Keratinocyte (primary cell): Measurements from ENCODE around the gene MGME1. TPM values are rescaled to one million over a fixed set of nuclear protein-coding genes. Genes with fewer than 3 reads are reported as not detected.

Experiments
- DNase-seq: peaks from one replicate; pipeline ENCODE4 v3.0.0-alpha.2; 2011; ENCODE audit warnings: low read depth, missing footprints, low spot score
- FAIRE-seq: peaks from 2 replicates; lab custom pipeline; 2011; peaks lifted over from hg19 to GRCh38; lab: Jason Lieb, UNC
- H2AFZ ChIP-seq: 2 replicates; pipeline ENCODE4 v1.6.0; 2012; ENCODE audit warnings: low read length, control low read depth, inconsistent platforms; ENCODE audit not compliant: control insufficient read depth
- H3K27ac ChIP-seq: 2 replicates; pipeline ENCODE4 v1.5.1; 2011; ENCODE audit warnings: low read length; ENCODE audit not compliant: control insufficient read depth, insufficient read depth
- H3K27me3 ChIP-seq: 3 replicates; pipeline ENCODE4 v1.6.0; 2011; ENCODE audit warnings: low read length; ENCODE audit not compliant: control insufficient read depth, insufficient read depth; ENCODE audit errors: extremely low read depth
- H3K36me3 ChIP-seq, 2 experiments: 2 replicates in 1 of 2; 3 replicates in 1 of 2; pipeline ENCODE4 v1.5.1; 2011; ENCODE audit warnings: low read length in 2 of 2, mild to moderate bottlenecking in 1 of 2; ENCODE audit not compliant: control insufficient read depth in 2 of 2, insufficient read depth in 2 of 2; ENCODE audit errors: extremely low read depth in 1 of 2
- H3K4me1 ChIP-seq: 3 replicates; pipeline ENCODE4 v1.5.1; 2011; ENCODE audit warnings: low read length; ENCODE audit not compliant: control insufficient read depth, insufficient read depth; ENCODE audit errors: extremely low read depth
- H3K4me2 ChIP-seq: 3 replicates; pipeline ENCODE4 v1.6.0; 2011; ENCODE audit warnings: low read depth, low read length; ENCODE audit not compliant: control insufficient read depth, insufficient read depth; ENCODE audit errors: extremely low read depth
- H3K4me3 ChIP-seq, 3 experiments: fragments of 200-600 bp in 1 of 3; sonication (generic) in 1 of 3; 2 replicates in 2 of 3; 3 replicates in 1 of 3; pipeline ENCODE4 v1.5.1; 2011 to 2016; ENCODE audit warnings: low read length in 3 of 3, mild to moderate bottlenecking in 3 of 3, control low read depth in 2 of 3, inconsistent platforms in 1 of 3, low read depth in 1 of 3, mixed read lengths in 1 of 3, mixed run types in 1 of 3, moderate library complexity in 1 of 3; ENCODE audit not compliant: control insufficient read depth in 2 of 3, insufficient read depth in 2 of 3; ENCODE audit errors: extremely low read depth in 1 of 3
- H3K79me2 ChIP-seq: 2 replicates; pipeline ENCODE4 v1.6.0; 2012; ENCODE audit warnings: low read length; ENCODE audit not compliant: control insufficient read depth, insufficient read depth
- H3K9ac ChIP-seq: 3 replicates; pipeline ENCODE4 v1.6.0; 2011; ENCODE audit warnings: low read length; ENCODE audit not compliant: control insufficient read depth, insufficient read depth; ENCODE audit errors: extremely low read depth
- H3K9me1 ChIP-seq: 3 replicates; pipeline ENCODE4 v1.6.0; 2011; ENCODE audit warnings: low read length; ENCODE audit not compliant: control insufficient read depth, insufficient read depth; ENCODE audit errors: extremely low read depth
- H3K9me3 ChIP-seq: 2 replicates; pipeline ENCODE4 v1.5.1; 2012; ENCODE audit warnings: low read depth, low read length; ENCODE audit not compliant: control insufficient read depth
- H4K20me1 ChIP-seq: 3 replicates; pipeline ENCODE4 v1.6.0; 2011; ENCODE audit warnings: low read length; ENCODE audit not compliant: control insufficient read depth, insufficient read depth; ENCODE audit errors: extremely low read depth
- EZH2 ChIP-seq: IDR thresholded peaks from one replicate; pipeline ENCODE4 v1.6.1; 2012; ENCODE audit warnings: inconsistent platforms, mild to moderate bottlenecking, low read length, moderate library complexity
- dilution Hi-C: fragments of 300-500 bp; cut with MboI; formaldehyde crosslinking; loops from one replicate; pipeline ENCODE4 v1.7.0; 2020; ENCODE audit warnings: low sequenced_read_pairs; ENCODE audit not compliant: extremely low pct_ligation_motif_present
- polyA plus RNA-seq, 5 experiments: library from polyadenylated mRNA; depleted of rRNA in 3 of 5; stranded (reverse) in 3 of 5; stranded (forward) in 1 of 5; unstranded in 1 of 5; fragments of >200 nt; gene quantifications; 1 replicate in 1 of 5; 2 replicates in 3 of 5; 3 replicates in 1 of 5; pipeline versions ENCODE4 v1.2.1 to v1.2.3, GENCODE V29; 2011 to 2012; ENCODE audit warnings: missing spikeins in 2 of 5, low read depth in 1 of 5, low replicate concordance in 1 of 5
- TF ChIP-seq, protein P1 (sequence below), 3 experiments: IDR thresholded peaks in 1 of 3; conservative IDR thresholded peaks in 1 of 3; optimal IDR thresholded peaks in 1 of 3; 2 replicates in 2 of 3; 3 replicates in 1 of 3; pipeline versions ENCODE3 to v1.5.1; 2011; ENCODE audit warnings: low read length in 3 of 3, mild to moderate bottlenecking in 3 of 3, moderate library complexity in 2 of 3, control low read depth in 1 of 3, inconsistent platforms in 1 of 3; ENCODE audit not compliant: insufficient read depth in 2 of 3; ENCODE audit errors: extremely low read depth in 1 of 3

The MGME1 gene
- polyA plus RNA-seq, 1 donor (not counting 4 experiments of a cell fraction or from before 2014, with no cell fraction given): 31.6 TPM

DNA sequence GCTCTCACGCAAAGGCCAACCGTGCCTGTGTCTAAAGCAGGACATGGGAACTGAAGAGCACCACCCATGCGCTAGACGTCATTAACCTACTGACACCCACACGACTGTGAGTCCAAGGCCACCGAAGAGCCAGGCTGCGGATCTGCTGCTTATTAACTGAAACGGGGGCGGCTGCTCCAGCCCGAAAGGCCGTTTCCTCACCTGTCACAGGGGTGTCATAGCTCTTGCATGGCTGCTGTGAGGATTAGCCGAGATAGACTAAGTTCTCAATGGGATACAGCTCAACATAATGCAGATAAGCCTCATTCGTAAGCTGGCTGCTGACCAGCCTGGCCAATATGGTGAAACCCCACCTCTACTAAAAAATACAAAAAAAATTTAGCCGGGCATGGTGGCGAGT is 62.2 kb downstream of the MGME1 start:
- Histone ChIP-seq H4K20me1 (no peaks in the 10 kb centered on the region), H3K36me3 (peaks cover 2 to 4% of the 10 kb centered on the region in 2 experiments), H3K9me3 (no peaks in the 10 kb centered on the region), H3K27ac (no peak overlapping the region), H3K27me3 (no peaks in the 10 kb centered on the region), H3K79me2 (no peaks in the 10 kb centered on the region), H3K4me1 (no peaks in the 10 kb centered on the region), H3K9ac (no peak overlapping the region), H2AFZ (no peak overlapping the region), H3K9me1 (no peaks in the 10 kb centered on the region), H3K4me2 (no peak overlapping the region), H3K4me3 (no peak overlapping the region)
- no peak for TF ChIP-seq EZH2
- TF ChIP-seq, protein P1, sequence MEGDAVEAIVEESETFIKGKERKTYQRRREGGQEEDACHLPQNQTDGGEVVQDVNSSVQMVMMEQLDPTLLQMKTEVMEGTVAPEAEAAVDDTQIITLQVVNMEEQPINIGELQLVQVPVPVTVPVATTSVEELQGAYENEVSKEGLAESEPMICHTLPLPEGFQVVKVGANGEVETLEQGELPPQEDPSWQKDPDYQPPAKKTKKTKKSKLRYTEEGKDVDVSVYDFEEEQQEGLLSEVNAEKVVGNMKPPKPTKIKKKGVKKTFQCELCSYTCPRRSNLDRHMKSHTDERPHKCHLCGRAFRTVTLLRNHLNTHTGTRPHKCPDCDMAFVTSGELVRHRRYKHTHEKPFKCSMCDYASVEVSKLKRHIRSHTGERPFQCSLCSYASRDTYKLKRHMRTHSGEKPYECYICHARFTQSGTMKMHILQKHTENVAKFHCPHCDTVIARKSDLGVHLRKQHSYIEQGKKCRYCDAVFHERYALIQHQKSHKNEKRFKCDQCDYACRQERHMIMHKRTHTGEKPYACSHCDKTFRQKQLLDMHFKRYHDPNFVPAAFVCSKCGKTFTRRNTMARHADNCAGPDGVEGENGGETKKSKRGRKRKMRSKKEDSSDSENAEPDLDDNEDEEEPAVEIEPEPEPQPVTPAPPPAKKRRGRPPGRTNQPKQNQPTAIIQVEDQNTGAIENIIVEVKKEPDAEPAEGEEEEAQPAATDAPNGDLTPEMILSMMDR (optimal IDR thresholded peaks at IDR 0.05 in 1 of 3, IDR thresholded peaks at IDR 0.05 in 1 of 3, conservative IDR thresholded peaks at IDR 0.05 in 1 of 3; ENCODE audit: extremely low read depth in 1 of 3, insufficient read depth in 2 of 3, low read length in 3 of 3): no peak
- DNase-seq (no peak), FAIRE-seq (no peak)
- dilution Hi-C loops: no loop called here

DNA sequence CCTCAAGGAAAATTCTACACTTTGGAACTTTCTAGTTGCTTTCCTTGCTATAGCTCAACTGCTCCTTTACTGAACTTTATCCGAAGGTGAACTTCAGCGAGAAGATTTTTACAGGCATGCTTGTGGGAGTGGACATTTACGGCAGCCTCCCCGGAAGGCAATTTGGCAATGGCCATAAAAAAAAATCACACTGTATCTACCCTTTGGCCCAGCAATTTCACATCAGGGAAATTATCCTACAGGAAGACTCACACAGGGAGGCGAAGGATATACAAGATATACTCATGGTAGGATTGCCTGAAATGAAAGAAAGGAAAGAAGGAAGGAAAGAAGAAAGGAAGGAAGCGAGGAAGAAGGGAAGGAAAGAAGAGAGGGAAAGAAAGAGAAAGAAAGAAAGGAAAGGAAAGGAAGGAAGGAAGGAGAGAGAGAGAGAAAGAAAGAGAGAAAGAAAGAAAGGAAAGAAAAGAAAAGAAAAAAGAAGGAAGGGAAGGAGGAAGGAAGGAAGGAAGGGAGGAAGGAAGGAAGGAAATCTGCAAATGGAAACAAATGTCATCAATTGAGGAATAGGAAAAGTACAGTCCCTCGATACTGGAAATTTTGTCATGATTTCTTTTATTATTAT is 63.2 kb downstream of the MGME1 start:
- no peak for FAIRE-seq
- H3K27ac ChIP-seq: no peak overlapping the region
- H3K9me1 ChIP-seq: no peaks in the 10 kb centered on the region
- H3K4me3 ChIP-seq: no peak overlapping the region
- H4K20me1 ChIP-seq: no peaks in the 10 kb centered on the region
- no peak for DNase-seq
- TF ChIP-seq EZH2: no peak
- TF ChIP-seq, protein P1 (optimal IDR thresholded peaks at IDR 0.05 in 1 of 3, IDR thresholded peaks at IDR 0.05 in 1 of 3, conservative IDR thresholded peaks at IDR 0.05 in 1 of 3; ENCODE audit: extremely low read depth in 1 of 3, insufficient read depth in 2 of 3, low read length in 3 of 3): no peak
- no peak overlapping the region for H2AFZ ChIP-seq
- H3K27me3 ChIP-seq: no peaks in the 10 kb centered on the region
- dilution Hi-C loops: no loop called here
- no peaks in the 10 kb centered on the region for H3K79me2 ChIP-seq
- no peaks in the 10 kb centered on the region for H3K9me3 ChIP-seq
- H3K36me3 ChIP-seq: peaks cover 2 to 3% of the 10 kb centered on the region in 2 experiments
- H3K4me1 ChIP-seq: no peaks in the 10 kb centered on the region
- no peak overlapping the region for H3K9ac ChIP-seq
- no peak overlapping the region for H3K4me2 ChIP-seq
